NCI-H82 (cell line): ENCODE data around the gene GPR89A.
"Not testable (repeated sequence)": the region's sequence is repeated elsewhere in the genome, so short reads cannot be mapped to it uniquely, and the experiment has no call there.

Experiments
- DNase-seq: peaks from one replicate; lab custom pipeline; 2025; lab: John Stamatoyannopoulos, UW

The GPR89A gene

DNA sequence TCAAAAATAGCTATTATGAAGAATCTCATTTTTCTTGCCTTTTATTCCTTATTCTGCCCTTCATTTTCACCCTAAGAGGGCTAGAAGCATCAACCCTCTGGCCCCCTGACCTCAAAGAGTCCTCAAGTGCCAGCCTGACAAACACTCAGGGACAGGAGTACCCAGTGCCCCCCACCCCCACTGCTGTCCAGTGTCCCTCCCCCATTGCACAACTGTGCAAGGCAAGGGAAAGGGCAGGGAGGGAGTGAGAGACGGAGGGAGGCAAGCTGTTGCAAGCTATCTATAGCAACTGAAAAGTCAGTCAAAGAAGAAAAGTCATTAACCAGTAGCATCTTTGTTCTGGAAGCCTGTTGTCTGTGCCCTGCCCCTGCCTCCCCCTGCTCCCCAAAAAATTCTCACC, 78.3 kb downstream of the GPR89A start:
- not testable (repeated sequence) for DNase-seq

DNA sequence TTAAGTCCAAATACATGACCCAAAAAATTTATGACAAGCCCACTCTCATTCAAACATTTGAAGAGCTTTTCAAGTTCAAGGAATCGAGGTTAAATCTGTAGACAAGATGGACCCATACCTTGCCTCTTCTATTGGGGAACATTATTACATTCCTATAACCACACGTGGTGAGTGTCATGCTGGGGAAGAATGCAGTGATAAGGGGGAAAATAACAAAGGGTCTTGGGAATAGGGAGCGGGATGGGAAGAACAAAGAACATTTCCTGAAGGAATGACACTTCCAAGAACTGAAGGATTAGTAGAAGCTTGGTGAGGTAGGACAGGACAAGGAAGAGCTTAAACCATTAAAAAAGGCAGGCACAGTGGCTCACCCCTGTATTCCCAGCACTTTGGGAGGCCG, 80.5 kb downstream of the GPR89A start:
- no peak for DNase-seq

DNA sequence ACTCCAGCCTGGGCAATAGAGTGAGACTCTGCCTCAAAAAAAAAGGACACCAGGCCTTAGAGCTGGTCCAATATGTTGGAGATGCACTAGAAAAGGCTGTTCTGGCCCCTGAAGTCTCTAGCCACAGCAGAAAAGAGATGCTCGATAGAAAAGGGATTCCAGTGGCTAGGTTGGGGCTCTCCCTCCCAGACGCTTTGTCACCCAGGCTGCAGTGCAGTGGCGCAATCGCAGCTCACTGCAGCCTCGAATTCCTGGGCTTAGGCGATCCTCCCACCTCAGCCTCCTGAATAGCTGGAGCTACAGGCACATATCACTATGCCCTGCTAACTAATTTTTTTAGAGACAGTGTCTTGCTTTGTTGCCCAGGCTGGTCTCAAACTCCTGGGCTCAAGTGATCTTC, 81.1 kb downstream of the GPR89A start:
- no peak for DNase-seq

DNA sequence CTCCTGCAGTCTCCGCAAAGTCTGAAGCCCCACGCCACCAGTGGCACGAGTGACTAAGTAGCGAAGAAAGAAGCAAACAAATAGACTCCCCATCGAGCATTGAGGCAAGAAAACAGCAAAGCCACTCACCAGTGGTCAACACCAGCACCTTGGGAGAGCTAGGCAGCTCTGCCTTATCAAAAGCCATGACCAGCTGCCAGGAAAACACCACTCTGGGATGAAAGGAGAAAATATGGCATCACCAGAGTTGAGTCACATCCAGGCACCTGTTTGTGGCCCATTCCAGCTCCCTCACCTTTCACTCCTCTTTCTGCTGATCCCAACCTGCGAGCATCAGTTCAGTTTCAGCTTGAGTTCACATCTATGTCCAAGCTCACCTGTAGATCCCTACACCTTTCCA, 82.1 kb downstream of the GPR89A start:
- DNase-seq = no peak

DNA sequence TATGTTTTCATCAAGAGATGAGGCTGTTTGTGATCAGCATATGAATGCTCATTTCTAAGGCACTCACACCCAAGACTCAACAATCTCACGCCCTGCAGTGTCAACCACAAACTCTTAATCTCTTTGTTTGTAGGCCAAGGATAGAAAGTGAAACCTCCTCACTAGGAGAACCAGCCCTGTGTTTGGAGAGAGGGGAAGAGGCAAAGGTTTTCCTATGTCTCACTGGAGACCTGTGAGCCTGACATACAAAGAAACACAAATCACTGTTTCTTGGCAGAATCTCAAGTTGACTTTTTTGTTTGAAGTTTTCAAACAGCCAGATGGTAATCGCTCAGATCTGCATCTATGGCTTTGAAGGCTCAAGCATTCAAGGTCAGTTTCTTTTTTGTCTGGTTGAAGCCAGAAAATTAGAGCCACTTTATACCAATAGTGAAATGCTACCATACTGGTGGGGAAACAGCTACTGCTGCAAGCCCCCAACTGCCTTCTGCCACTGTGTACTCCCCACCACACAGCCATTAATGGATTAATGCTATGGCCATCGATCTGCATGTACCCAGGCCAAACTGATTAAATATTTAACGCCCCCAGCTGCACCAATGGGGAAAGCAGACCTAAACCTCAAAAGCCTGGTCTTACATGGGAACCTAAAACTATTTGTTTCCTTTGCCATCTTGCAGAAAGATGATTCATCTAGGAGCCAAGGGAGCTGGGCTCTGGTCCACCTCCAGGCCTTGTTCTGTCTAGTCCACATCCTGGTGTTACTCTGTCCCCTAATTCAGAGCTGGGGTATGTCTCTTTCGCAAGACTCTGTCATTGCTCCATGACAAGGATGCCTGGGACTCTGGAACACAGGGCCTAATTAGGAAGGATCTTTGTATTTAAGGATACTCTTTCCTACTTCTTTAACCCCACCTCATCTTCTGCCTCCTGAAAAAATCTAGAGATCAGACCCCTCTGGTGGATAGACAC, 83.1 kb downstream of the GPR89A start:
- DNase-seq = no peak

DNA sequence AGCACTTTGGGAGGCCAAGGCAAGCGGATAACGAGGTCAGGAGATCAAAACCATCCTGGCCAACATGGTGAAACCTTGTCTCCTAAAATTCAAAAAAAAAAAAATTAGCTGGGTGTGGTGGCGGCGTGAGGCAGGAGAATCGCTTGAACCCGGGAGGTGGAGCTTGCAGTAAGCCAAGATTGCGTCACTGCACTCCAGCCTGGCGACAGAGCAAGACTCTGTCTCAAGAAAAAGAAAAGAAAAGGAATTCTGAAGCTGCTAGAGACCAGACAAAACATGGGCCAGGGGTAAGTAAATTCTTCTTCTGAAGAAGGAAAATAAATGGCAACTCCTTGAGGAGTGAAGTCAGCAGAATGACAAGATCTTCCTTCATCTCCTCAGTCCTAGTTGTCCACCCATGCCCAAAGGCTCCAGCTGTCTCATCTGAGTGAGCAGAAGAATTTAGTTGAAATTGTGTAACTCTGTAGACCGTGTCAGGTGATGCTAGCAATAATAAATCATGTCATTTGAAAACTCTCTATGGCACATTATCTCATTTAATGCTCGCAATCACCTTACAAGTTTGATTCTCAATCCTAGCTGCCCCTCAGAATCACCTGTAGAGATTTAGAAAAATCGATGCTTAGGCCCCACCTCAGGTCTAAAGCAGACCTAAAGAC, 85.1 kb downstream of the GPR89A start:
- DNase-seq = no peak

DNA sequence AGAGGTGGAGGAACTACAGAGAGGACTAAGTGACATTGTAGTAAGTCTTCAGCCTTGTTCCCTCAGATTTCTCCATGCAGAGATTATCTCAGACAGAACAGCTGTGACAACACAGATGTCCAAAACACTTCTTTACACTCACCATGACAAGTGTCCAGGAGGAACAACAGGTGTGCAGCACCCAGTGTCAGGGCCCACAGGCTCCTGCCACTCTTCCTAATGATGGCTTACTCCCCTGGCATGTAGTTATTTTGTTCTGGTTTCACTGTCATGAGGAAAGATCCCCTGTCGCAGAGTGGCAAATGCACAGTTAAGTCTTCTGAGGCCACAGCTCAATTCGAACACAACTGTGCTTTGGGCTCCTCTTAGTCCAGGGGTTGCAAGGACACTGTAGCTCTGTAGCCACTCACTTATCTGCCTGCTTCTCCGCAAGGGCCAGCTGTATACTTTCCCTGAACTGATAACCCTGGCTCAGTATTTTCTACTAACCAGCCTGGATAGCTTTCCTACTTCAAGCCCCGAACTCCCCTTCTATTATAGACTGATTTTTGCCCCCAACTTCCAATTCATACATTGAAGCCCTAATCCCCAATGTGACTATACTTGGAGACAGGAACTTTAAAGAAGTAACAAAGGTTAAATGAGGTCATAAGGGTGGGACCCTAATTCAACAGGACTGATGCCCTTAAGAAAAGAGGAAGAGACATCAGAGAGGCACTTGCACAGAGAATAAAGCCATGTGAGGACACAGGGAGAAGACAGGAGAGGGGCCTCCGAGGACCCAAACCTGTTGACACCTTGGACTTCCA, 88.2 kb downstream of the GPR89A start:
- peak; percentile 63 for DNase-seq

DNA sequence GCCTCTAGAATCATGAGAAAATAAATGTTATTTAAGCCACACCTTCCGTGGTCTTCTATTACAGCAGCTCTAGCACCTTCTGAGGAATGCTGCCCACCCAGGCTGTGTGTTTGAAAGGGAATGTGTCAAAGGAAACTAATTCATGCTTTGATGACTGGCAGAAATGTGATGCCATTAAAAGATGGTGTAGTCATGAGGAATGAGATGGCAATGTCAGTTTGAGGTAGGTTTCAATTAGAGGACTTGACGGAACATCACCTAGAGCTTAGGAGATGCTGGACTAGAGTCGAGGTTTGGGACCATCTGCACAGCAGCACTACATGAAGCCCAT, 88.8 kb downstream of the GPR89A start:
- DNase-seq = no peak

DNA sequence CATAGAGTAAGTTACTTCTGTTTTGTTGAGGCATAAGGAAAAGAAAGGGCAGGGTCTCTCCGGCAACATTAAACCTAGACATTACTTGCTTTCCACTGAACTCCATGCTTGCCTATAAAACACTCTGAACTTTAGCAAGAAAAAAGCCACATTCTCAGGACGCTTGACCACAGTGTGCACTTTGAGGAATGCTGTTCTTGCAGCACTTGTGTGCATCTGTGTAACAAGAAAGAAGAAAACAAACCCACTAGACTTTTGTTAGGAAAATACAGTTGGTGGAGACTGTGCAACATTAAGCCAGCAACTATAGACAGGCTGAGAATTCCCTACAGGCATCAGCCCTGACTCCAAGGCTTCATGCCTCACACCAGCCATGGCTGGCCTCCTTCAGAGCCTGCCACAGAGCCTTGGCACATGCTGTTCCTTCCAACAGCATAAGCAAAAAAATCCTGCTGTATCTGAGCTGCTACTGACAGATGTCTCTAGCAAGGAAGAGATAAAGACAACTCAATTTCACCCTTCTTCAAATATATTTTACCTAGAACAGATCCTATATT, 93.6 kb downstream of the GPR89A start:
- no peak for DNase-seq

DNA sequence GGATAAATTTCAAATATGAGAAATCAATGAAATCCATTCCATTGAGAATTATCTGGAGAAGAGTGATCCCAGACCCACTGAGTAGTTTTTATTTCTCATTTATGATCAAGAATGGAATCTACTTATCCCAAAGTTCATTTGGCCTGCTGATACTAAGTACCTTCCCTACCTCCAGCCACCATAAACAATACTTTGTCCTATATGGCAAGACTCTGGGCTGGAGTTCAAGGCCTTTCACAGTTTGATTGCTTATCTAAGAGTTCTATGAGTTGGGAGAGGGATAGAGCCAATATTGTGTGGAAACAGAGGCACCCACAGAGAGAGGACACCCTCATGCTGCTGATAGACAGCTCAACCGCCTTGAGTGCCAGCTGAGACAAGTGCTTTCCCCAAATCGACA, 94.3 kb downstream of the GPR89A start:
- DNase-seq = no peak

DNA sequence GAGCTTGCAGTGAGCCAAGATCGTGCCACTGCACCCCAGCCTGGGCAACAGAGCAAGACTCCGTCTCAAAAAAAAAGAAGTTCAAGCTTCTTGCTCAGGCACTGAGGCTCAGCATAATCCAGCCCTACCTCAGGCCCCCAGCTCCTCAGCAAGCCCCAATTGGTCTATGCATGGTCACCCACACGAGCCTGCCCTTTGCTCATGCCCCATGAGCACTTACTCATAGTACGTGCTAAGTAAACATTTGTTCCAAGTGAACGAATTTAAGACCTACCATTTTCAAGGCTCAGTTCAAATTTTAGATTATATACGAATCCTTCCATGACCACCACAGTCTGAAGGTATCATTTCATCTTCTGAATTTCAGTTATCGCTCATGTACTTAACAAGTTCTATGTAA, 95.0 kb downstream of the GPR89A start:
- DNase-seq = no peak

DNA sequence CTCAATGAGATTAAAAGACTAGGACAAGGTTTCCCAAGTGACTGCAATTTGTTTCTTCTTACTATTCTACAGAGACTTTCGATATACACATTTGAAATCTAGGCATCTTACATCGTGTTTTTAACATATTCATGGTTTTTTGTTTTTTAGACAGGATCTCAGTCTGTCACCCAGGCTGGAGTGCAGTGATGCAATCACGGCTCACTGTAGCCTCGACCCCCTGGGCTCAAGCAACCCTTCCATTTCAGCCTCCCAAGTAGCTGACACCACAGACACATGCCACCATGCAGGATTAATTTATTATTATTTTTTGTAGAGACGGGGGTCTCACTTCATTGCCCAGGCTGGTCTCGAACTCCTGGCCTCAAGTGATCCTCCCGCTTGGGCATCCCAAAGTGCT, 97.8 kb downstream of the GPR89A start:
- DNase-seq = no peak

DNA sequence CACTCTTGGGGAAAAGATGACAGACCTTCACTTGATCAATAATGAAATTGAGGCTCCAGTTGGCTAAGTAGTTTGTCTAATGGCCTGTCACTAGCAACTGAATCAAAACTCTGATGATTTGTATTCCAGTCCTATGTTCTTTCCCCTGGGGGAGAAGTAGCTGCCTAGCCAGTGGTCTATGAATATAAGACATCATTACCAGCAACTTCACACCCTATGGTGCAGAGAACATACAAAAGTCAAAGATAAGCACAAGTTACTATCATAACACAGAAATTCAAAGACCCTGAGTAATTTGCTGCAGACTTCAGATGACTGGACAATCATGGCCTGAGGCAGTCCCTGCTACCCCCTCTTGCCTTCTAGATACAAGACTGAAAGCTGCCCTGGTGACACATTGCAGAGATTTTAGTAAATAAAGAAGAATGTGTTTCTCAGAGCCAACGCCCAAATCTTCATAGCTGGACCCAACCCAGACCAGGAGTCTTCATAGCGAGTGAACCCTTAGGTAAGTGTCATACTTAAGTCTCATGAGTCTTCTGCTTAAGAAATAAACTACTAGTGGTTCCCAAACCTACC, 98.4 kb downstream of the GPR89A start:
- DNase-seq = no peak

DNA sequence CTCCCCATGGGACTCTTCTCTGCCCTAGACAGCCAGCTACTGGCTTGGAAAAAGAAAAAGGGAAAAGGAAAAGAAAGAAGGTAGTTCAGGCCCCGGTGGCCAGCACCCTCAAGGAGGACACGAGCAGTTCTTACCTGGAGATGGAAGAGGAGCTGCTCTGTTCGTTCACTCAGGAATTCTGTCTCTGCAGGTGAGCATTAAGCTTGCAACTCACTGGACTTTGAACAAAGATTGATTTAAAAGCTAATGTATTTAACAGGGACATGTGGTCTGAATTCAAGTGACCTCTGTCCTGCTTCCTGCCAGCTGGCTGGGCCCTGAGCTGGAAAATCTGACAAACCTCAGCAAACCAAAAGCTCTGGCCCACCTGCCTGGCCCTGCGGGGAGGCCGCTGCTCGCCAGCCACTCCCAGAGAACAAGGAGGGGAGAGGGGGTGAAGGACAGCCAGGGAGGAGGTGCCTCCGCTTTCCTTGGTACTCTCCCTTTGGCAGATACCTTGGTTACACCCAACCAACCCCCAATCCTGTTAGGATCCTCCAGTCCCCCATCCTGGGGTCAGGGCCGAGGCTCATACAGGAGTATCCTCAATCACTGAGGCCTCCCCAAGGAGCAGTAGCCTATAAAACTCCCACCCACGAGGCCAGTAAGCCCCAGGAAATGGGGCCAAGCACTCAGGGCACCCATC, 99.5 kb downstream of the GPR89A start, which contains the start of gene PDZK1:
PDZK1 (minus strand) TSS at position 186 of the 685 bp plus-strand sequence. CDS start 19,347 bp downstream, outside the sequence.
- no peak for DNase-seq

DNA sequence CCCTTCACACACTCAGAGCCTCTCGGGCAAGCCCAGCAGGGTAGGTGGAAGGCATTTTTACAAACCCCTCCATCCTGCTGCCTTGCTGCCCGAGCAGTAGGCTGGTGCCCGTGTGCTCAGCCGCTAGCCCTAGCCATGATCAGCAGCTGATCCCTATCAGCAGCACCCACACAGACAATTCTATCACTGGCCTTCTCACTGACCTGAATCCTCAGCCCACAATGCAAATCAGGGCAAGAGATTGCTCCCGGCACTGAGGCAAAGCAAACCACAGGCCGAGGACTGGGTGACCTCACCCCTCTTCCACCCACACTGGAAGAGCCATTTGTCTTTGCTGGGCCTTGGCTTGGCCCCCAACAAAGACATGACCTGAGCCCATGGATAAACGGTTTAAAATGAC, 100.3 kb downstream of the GPR89A start:
- peak; percentile 56 for DNase-seq

DNA sequence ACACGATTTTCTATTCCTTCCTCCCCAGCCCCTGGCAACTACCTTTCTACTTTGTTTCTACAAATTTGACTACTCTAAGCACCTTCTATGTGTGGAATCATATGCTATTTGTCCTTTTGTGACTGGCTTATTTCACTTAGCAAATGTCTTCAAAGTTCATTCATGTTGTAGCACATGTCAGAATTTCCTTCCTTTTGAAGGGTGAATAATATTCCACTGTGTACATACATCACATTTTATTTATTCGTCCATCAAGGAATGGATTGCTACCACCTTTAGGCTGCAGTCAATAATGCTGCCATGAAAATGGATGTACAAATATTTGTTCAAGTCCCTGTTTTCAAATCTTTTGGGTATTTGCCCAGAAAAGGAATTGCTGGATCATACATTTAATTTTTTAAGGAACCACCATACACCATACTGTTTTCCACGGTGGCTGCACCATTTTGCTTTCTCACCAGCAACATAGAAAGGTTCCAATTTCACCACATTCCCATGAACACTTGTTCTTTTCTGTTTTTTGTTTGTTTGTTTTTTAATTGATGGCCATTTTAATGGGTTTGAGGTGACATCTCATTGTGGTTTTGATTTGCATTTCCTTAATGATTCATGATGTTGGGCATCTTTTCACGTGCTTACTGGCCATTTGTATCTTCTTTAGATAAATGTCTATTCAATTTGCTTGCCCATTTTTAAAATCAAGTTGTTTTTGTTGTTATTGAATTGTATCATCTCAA, 102.7 kb downstream of the GPR89A start:
- no peak for DNase-seq

DNA sequence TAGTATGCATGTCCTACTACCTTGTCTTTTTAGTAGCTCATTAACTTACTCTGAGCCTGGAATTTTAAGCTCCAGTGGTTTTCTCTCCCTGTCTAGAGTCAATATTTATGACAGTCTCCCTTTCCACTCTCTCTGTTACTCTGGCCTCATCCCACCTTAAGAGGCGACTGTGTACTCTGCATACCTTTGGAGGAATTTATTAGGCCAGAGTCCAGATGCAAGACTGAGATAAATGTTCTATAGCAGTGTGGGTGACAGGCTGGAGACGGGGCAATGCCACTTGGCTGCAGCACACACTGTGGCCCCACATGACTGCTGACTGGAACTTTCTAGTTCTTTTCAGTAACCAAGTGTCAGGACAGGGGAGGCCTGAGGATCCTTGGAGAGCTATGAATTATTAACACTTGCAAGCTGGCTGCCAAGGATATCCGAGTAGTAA, 103.4 kb downstream of the GPR89A start:
- DNase-seq = no peak

DNA sequence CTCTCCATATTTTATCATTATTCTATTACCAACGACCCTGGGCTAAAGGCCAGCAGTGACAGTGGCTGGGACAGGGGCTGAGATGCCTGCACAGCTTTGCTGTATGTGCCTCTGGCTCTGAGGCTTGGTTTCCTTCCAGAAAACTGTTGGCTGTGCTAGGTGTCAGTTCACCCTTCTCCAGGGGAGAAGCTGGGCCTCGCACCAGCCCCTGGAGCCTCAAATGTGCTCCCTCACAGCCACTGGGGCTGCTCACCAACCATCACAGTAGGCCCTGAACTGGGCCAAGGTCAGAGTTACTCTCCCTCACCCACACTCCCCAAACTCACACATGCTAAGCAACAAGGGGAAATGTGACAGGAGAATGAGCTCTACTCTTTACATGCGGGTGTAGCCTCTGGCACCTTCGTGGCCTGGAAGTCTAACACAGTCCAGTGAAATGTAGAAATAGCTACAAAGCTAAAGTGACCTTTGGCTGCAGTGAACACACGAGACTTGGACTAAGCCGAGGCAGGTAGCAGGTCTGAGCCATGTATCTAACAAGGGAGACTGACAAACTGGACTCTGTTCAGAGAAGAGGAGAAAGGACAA, 106.8 kb downstream of the GPR89A start:
- no peak for DNase-seq

DNA sequence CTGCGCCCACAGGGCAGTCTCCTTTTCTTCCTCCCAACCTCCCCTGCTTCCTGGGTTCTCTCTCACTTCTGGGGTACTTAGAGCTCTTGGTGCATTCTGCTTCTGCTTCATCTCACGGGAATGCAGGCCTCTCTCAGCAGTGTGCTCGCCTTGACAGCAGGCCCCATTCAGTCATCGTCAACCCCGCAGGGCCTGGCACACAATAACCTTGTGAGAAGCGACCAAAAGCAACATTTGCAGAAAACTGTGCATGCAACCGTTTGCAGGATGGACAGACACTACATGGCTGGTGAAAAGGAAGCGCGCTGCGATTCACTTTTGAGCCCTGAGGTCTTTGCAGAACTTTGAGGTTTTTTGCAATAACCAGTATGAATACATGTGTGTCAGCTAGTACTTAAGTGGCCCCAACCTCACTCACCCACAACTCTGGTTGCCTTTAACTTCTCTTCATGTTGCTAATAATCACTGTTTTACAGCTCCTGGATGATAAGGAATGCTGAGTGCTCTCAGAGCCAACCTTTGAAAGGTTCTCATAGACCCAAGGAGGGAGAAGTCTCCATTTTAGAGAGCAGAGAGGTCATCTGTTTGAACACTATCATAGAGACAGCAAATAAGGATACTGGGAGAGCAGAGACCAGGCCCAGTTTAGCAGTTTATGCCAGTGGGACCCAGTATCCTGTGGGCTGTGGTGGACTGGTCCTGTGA, 109.0 kb downstream of the GPR89A start:
- DNase-seq = no peak
